ENCODE results near the gene ADAMTS3.
"Not testable (repeated sequence)": the region's sequence is repeated elsewhere in the genome, so short reads cannot be mapped to it uniquely, and the experiment has no call there.

Gene ADAMTS3

DNA sequence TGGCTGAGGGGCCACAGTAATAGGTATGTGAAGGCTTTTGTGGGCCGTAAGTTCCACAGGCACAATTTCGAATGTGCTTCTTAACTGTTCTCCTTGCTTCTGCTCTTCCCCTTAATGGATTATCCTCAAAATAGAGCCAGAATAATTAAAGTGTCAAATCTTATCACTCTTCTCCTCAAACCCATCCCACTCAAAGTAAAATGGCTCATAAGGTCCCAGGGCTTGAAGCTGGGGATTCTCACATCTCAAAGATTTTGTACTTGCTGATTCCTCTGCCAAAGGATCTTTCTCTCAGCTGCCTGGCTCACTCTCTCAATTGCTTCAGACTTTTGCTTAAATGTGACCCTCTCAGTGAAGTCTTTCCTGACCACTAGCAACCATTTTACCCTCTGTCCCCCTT, 16.6 kb downstream of the ADAMTS3 start:
- Histone ChIP-seq H3K36me3 (ENCODE audit: control insufficient read depth in 2 of 2, insufficient read depth in 2 of 2, low read length in 2 of 2) (no peaks in the 10 kb centered on the region), H3K9me3 (ENCODE audit: control insufficient read depth in 2 of 2, low read length in 2 of 2) (no peaks in the 10 kb centered on the region), H3K9ac (ENCODE audit: low read length in 2 of 2) (no peak overlapping the region), H3K27me3 (ENCODE audit: control insufficient read depth in 1 of 2, insufficient read depth in 2 of 2, low read length in 2 of 2) (no peaks in the 10 kb centered on the region), H3K27ac (ENCODE audit: low read length) (no peak overlapping the region), H3K4me1 (ENCODE audit: control insufficient read depth, insufficient read depth, low read length) (no peaks in the 10 kb centered on the region), H3K4me3 (ENCODE audit: low read length in 2 of 2) (no peak overlapping the region)

DNA sequence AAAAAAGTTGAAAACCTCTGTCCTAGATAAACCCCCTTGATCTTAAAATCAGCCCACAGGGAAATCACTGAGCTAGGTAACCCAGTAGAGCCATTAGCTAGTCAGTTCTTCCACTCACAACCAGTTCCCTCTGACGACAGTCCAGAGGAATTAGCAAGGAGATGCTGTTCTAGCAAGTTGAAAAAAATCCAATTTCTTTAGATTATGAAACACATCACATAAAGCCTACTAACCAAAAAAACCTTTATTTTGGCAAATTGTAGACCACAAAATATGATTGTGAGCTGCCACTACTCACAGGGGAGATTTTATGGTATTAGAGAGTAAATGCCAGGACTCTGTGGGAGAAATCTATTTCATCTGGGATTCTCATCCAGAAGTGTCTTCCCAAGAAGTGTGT, 22.6 kb downstream of the ADAMTS3 start:
- Histone ChIP-seq H3K9me3 (ENCODE audit: control insufficient read depth in 2 of 2, low read length in 2 of 2) (no peaks in the 10 kb centered on the region), H3K27ac (ENCODE audit: low read length) (no peak overlapping the region), H3K9ac (ENCODE audit: low read length in 2 of 2) (no peak overlapping the region), H3K4me1 (ENCODE audit: control insufficient read depth, insufficient read depth, low read length) (no peaks in the 10 kb centered on the region), H3K27me3 (ENCODE audit: control insufficient read depth in 1 of 2, insufficient read depth in 2 of 2, low read length in 2 of 2) (no peaks in the 10 kb centered on the region), H3K36me3 (ENCODE audit: control insufficient read depth in 2 of 2, insufficient read depth in 2 of 2, low read length in 2 of 2) (no peaks in the 10 kb centered on the region), H3K4me3 (ENCODE audit: low read length in 2 of 2) (no peak overlapping the region)

DNA sequence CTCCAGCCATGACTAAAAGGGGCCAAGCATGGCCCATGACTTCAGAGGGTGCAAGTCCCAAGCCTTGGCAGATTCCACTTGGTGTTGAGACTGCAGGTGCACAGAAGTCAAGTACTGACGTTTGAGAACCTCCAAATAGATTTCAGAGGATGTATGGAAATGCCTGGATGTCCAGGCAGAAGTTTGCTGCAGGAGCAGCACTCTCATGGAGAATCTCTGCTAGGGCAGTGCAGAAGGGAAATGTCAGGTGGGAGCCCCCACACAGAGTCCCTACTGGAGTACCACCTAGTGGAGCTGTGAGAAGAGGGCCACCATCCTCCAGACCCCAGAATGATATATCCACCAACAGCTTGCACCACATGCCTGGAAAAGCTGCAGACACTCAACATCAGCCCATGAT, 28.3 kb downstream of the ADAMTS3 start:
- not testable (repeated sequence) for H3K27ac ChIP-seq (ENCODE audit: low read length); H3K4me3 ChIP-seq (ENCODE audit: low read length in 2 of 2); H3K27me3 ChIP-seq (ENCODE audit: control insufficient read depth in 1 of 2, insufficient read depth in 2 of 2, low read length in 2 of 2); H3K4me1 ChIP-seq (ENCODE audit: control insufficient read depth, insufficient read depth, low read length); H3K9ac ChIP-seq (ENCODE audit: low read length in 2 of 2); H3K36me3 ChIP-seq (ENCODE audit: control insufficient read depth in 2 of 2, insufficient read depth in 2 of 2, low read length in 2 of 2); H3K9me3 ChIP-seq (ENCODE audit: control insufficient read depth in 2 of 2, low read length in 2 of 2)

DNA sequence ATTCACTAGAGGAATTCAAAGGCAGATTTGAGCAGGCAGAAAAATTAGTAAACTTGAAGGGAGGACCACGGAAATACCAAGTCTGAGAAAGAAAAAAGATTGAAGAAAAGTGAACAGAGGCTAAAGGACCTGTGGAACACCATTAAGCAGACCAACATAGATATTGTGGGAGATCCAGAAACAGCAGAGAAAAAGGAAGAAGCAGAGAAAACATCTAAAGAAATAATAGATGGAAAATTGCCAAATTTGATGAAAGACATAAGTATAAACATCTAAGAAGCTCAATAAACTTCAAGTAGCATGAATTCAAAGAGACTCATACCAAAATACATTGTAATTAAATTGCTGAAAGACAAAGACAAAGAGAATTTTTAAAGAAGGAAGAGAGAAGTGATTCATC, 31.0 kb downstream of the ADAMTS3 start:
- no peak overlapping the region for H3K9ac ChIP-seq (ENCODE audit: low read length in 2 of 2)
- H3K36me3 ChIP-seq (ENCODE audit: control insufficient read depth in 2 of 2, insufficient read depth in 2 of 2, low read length in 2 of 2), result no peaks in the 10 kb centered on the region
- no peaks in the 10 kb centered on the region for H3K4me1 ChIP-seq (ENCODE audit: control insufficient read depth, insufficient read depth, low read length)
- no peaks in the 10 kb centered on the region for H3K9me3 ChIP-seq (ENCODE audit: control insufficient read depth in 2 of 2, low read length in 2 of 2)
- no peaks in the 10 kb centered on the region for H3K27me3 ChIP-seq (ENCODE audit: control insufficient read depth in 1 of 2, insufficient read depth in 2 of 2, low read length in 2 of 2)
- H3K27ac ChIP-seq (ENCODE audit: low read length), result no peak overlapping the region
- no peak overlapping the region for H3K4me3 ChIP-seq (ENCODE audit: low read length in 2 of 2)

DNA sequence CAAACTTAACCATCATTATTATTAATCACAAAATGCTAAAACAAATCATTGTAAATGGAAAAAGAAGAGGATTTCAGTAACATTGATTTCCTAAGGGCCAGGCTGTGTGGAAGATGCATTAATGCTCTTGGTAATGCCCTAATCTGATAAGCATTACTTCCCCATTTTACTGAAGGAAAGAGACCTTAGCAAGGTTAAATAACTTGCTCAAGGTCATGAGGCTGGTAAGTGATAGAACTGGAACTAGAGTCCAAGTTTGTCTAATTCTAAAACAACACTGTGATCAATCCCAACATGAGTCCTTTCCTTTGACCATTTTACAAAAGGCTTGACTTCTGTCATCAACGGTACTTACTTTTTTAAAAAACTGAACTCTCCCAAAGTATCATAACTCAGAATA, 32.6 kb downstream of the ADAMTS3 start:
- Histone ChIP-seq H3K9ac (ENCODE audit: low read length in 2 of 2) (no peak overlapping the region), H3K27ac (ENCODE audit: low read length) (no peak overlapping the region), H3K27me3 (ENCODE audit: control insufficient read depth in 1 of 2, insufficient read depth in 2 of 2, low read length in 2 of 2) (no peaks in the 10 kb centered on the region), H3K4me1 (ENCODE audit: control insufficient read depth, insufficient read depth, low read length) (no peaks in the 10 kb centered on the region), H3K36me3 (ENCODE audit: control insufficient read depth in 2 of 2, insufficient read depth in 2 of 2, low read length in 2 of 2) (no peaks in the 10 kb centered on the region), H3K4me3 (ENCODE audit: low read length in 2 of 2) (no peak overlapping the region), H3K9me3 (ENCODE audit: control insufficient read depth in 2 of 2, low read length in 2 of 2) (no peaks in the 10 kb centered on the region)

DNA sequence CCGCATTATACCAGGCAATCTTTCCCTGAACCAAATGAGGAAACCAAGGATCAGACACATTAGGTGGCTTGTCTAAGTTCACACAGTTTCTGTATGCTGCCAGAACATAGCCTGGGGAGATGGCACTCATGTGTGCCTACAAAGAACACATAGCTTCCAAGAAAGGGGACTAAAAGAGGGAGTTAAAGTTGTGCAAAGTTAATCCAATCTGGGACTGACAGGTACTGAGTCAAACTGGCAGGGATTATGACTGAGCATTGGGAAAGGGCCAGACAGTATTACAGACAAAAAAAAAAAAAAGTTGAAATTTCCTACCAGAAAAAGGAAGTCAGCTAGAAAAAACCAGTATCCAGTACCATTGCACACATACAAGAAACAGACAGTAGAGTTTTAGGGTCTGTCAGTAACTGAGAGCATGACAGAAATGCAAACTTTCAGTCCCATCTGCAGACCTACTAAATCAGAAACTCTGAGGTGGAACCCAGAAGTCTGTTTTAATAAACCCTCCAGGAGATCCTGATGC, 37.2 kb downstream of the ADAMTS3 start:
- no peaks in the 10 kb centered on the region for H3K9me3 ChIP-seq (ENCODE audit: control insufficient read depth in 2 of 2, low read length in 2 of 2)
- H3K4me1 ChIP-seq (ENCODE audit: control insufficient read depth, insufficient read depth, low read length), result no peaks in the 10 kb centered on the region
- H3K9ac ChIP-seq (ENCODE audit: low read length in 2 of 2), result no peak overlapping the region
- no peaks in the 10 kb centered on the region for H3K27me3 ChIP-seq (ENCODE audit: control insufficient read depth in 1 of 2, insufficient read depth in 2 of 2, low read length in 2 of 2)
- H3K4me3 ChIP-seq (ENCODE audit: low read length in 2 of 2), result no peak overlapping the region
- no peaks in the 10 kb centered on the region for H3K36me3 ChIP-seq (ENCODE audit: control insufficient read depth in 2 of 2, insufficient read depth in 2 of 2, low read length in 2 of 2)
- H3K27ac ChIP-seq (ENCODE audit: low read length), result no peak overlapping the region

DNA sequence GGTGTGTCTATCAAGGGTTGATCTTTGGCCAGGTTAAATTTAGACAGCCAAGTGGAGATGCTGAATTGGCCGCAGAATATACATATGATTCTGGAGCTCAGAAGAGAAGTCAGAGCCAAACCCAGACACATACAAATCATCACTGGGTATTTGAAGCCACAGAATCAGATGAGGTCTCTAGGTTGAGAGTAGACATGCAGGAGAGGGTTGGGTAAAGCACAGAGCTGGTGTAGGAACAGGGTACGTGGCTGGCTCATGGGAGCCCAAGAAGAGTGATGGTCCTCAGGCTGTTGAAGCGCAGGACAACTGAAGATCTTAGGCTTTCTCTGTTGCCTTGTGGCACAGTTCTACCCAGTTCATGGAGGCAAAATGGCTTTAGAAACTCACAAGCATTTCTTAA, 37.7 kb downstream of the ADAMTS3 start:
- Histone ChIP-seq H3K4me1 (ENCODE audit: control insufficient read depth, insufficient read depth, low read length) (no peaks in the 10 kb centered on the region), H3K9me3 (ENCODE audit: control insufficient read depth in 2 of 2, low read length in 2 of 2) (no peaks in the 10 kb centered on the region), H3K27me3 (ENCODE audit: control insufficient read depth in 1 of 2, insufficient read depth in 2 of 2, low read length in 2 of 2) (no peaks in the 10 kb centered on the region), H3K4me3 (ENCODE audit: low read length in 2 of 2) (no peak overlapping the region), H3K9ac (ENCODE audit: low read length in 2 of 2) (no peak overlapping the region), H3K27ac (ENCODE audit: low read length) (no peak overlapping the region), H3K36me3 (ENCODE audit: control insufficient read depth in 2 of 2, insufficient read depth in 2 of 2, low read length in 2 of 2) (no peaks in the 10 kb centered on the region)

DNA sequence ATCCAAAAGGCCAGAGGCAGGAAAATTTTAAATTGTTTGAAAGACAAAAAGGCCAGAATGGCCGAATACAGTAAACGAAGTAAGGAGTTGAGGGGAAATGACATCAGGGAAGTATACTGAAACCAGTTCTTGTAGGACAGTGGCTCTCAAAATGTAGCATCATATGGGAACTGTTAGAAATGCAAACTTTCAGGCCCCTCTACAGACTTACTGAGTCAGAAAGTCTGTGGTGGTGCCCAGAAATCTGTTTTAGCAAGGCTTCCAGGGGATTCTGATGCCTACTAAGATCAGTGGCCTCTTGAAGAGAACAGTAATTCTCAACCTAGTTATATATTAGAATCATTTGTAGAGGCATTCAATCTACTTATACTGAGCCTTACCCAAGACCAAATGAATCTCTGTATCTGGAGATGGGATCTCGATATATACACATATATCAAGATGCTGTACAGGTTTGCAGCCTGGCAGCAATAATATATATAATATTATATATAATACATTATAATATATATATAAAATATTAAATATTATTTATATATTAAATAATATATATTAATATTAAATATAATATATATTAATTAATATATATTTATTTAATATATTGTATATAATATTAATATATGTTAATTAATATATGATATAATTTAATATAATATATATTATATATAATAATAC, 39.7 kb downstream of the ADAMTS3 start:
- peaks cover 3% of the 10 kb centered on the region for H3K4me1 ChIP-seq (ENCODE audit: control insufficient read depth, insufficient read depth, low read length)
- no peaks in the 10 kb centered on the region for H3K36me3 ChIP-seq (ENCODE audit: control insufficient read depth in 2 of 2, insufficient read depth in 2 of 2, low read length in 2 of 2)
- H3K4me3 ChIP-seq (ENCODE audit: low read length in 2 of 2), result no peak overlapping the region
- H3K9me3 ChIP-seq (ENCODE audit: control insufficient read depth in 2 of 2, low read length in 2 of 2), result no peaks in the 10 kb centered on the region
- H3K27me3 ChIP-seq (ENCODE audit: control insufficient read depth in 1 of 2, insufficient read depth in 2 of 2, low read length in 2 of 2), result no peaks in the 10 kb centered on the region
- H3K27ac ChIP-seq (ENCODE audit: low read length), result no peak overlapping the region
- no peak overlapping the region for H3K9ac ChIP-seq (ENCODE audit: low read length in 2 of 2)

DNA sequence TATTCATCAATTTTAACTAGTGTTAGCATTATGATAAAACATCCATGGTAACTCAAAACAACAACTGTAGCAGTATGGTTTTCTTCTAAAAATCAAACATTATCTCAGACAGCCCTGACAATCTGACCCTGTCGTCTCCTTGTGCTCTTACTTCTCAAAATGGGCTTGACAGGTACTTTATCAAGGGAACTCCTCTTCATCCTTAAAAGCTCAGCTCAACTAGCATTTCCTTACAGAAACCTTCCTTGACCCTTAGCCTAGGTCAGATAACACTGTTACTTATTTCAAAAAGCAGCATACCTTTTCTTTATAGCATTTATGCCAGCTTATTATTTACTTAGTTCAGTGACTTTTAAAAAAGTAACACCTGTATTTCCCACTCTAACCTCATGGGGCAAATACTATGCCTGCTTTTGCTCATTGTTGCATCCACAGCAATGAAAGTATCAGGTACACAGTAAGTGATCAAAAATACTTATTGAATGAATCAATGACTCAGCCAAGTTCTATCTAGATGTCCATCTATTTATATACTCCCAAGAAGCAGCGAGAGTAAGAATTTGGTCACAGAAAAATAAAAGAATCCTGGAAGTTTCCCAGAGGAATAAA, 41.9 kb downstream of the ADAMTS3 start:
- no peak overlapping the region for H3K4me3 ChIP-seq (ENCODE audit: low read length in 2 of 2)
- H3K27me3 ChIP-seq (ENCODE audit: control insufficient read depth in 1 of 2, insufficient read depth in 2 of 2, low read length in 2 of 2), result no peaks in the 10 kb centered on the region
- H3K4me1 ChIP-seq (ENCODE audit: control insufficient read depth, insufficient read depth, low read length), result peaks cover 3% of the 10 kb centered on the region
- no peak overlapping the region for H3K9ac ChIP-seq (ENCODE audit: low read length in 2 of 2)
- H3K27ac ChIP-seq (ENCODE audit: low read length), result no peak overlapping the region
- H3K36me3 ChIP-seq (ENCODE audit: control insufficient read depth in 2 of 2, insufficient read depth in 2 of 2, low read length in 2 of 2), result no peaks in the 10 kb centered on the region
- H3K9me3 ChIP-seq (ENCODE audit: control insufficient read depth in 2 of 2, low read length in 2 of 2), result no peaks in the 10 kb centered on the region

DNA sequence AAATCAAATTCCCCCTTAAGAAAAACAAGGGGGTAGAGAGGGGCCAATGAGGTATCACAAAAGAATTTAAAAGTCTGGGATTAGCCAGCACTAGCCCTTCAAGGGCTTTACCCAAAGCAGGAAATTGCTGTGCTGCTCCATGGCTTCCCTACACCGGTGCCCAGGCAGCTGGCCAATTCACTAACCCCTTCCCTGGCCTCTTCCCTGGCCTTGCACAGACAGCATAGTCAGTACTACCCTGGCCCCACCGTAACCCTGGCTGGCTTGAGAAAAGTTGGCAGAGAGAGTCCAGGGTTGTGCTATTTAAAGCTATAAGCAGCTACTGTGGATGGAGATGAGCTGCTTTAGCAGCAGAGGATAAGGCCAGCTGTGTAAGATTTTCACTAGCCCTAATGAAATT, 43.1 kb downstream of the ADAMTS3 start:
- no peaks in the 10 kb centered on the region for H3K9me3 ChIP-seq (ENCODE audit: control insufficient read depth in 2 of 2, low read length in 2 of 2)
- peaks cover 3% of the 10 kb centered on the region for H3K4me1 ChIP-seq (ENCODE audit: control insufficient read depth, insufficient read depth, low read length)
- no peak overlapping the region for H3K27ac ChIP-seq (ENCODE audit: low read length)
- H3K4me3 ChIP-seq (ENCODE audit: low read length in 2 of 2), result no peak overlapping the region
- H3K36me3 ChIP-seq (ENCODE audit: control insufficient read depth in 2 of 2, insufficient read depth in 2 of 2, low read length in 2 of 2), result no peaks in the 10 kb centered on the region
- no peak overlapping the region for H3K9ac ChIP-seq (ENCODE audit: low read length in 2 of 2)
- no peaks in the 10 kb centered on the region for H3K27me3 ChIP-seq (ENCODE audit: control insufficient read depth in 1 of 2, insufficient read depth in 2 of 2, low read length in 2 of 2)

DNA sequence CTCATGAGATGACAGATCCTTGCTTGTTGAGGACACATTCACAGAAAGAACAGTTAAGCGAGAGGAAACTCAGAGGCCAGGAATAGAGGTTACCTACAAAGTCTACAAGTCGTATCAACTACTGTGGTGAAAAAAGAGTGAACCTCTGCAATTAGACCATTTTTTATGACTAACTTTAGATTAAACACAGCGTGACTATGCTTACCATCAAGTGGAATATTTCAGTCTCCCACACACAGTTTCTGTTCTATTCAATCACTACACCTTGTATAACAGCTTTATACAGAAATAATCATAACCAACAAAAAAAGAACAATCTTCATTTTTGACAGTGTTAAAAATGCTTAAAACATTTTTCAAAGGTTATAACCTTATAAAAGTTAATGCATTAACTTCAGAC, 46.6 kb downstream of the ADAMTS3 start:
- no peak overlapping the region for H3K9ac ChIP-seq (ENCODE audit: low read length in 2 of 2)
- no peak overlapping the region for H3K4me3 ChIP-seq (ENCODE audit: low read length in 2 of 2)
- no peak overlapping the region for H3K27ac ChIP-seq (ENCODE audit: low read length)
- H3K36me3 ChIP-seq (ENCODE audit: control insufficient read depth in 2 of 2, insufficient read depth in 2 of 2, low read length in 2 of 2), result no peaks in the 10 kb centered on the region
- H3K9me3 ChIP-seq (ENCODE audit: control insufficient read depth in 2 of 2, low read length in 2 of 2), result no peaks in the 10 kb centered on the region
- H3K4me1 ChIP-seq (ENCODE audit: control insufficient read depth, insufficient read depth, low read length), result peaks cover 3% of the 10 kb centered on the region
- H3K27me3 ChIP-seq (ENCODE audit: control insufficient read depth in 1 of 2, insufficient read depth in 2 of 2, low read length in 2 of 2), result no peaks in the 10 kb centered on the region
